ENCODE measurements around the gene SPNS3. TPM values are rescaled to one million over a fixed set of nuclear protein-coding genes. Genes with fewer than 3 reads are reported as not detected.

SPNS3 gene
- total RNA-seq, 4 donors from 2014 or later = 0.47 to 1.0 TPM; not detected in 2

GRCh38 chr17:4504188-4504587, 70.4 kb downstream of the SPNS3 start:
- TF ChIP-seq CTCF (IDR thresholded peaks at IDR 0.05) = no peak
- ATAC-seq (ENCODE audit: low FRiP score) = no peak
- DNase-seq (ENCODE audit: low spot score) = no peak

GRCh38 chr17:4505187-4505586, 71.4 kb downstream of the SPNS3 start:
- DNase-seq (ENCODE audit: low spot score) (no peak), ATAC-seq (ENCODE audit: low FRiP score) (no peak)
- TF ChIP-seq CTCF (IDR thresholded peaks at IDR 0.05) = no peak

GRCh38 chr17:4506175-4506813, 72.6 kb downstream of the SPNS3 start:
- DNase-seq (ENCODE audit: low spot score) (no peak), ATAC-seq (ENCODE audit: low FRiP score) (no peak)

DNA sequence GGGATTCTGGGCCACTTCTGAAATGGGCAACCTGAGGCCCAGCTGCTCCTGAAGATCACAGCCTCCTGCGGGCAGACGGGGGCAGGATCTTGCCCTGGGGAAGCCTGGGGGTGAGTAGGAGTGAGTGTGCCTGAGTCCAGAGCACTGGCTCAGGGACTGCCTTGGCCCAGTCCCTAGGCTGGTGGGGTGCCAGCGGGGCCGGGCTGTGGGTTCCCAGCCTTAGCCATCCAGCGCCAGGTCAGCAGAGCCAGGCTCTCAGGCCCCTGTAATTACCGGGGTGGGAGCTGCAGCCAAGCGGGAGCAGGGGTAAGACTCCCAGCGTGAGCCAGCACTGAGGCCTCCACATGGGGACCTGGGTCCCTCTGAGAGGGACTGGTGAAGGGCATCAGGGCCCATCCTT, 73.2 kb downstream of the SPNS3 start:
- DNase-seq (ENCODE audit: low spot score) (no peak), ATAC-seq (ENCODE audit: low FRiP score) (no peak)
- no peak for TF ChIP-seq CTCF (IDR thresholded peaks at IDR 0.05)

More at GRCh38 chr17:4506175-4506813, 72.6 kb downstream of the SPNS3 start:
- no peak for TF ChIP-seq CTCF (IDR thresholded peaks at IDR 0.05)

GRCh38 chr17:4507361-4508111, 73.8 kb downstream of the SPNS3 start:
- no peak for ATAC-seq (ENCODE audit: low FRiP score)
- DNase-seq (ENCODE audit: low spot score) = no peak
- TF ChIP-seq CTCF (IDR thresholded peaks at IDR 0.05) = no peak

- ATAC-seq (ENCODE audit: low FRiP score) (no peak), DNase-seq (ENCODE audit: low spot score) (no peak)
- no peak for TF ChIP-seq CTCF (IDR thresholded peaks at IDR 0.05)
These were observed 74.5 kb downstream of the SPNS3 start for GRCh38 chr17:4508207-4508606.

GRCh38 chr17:4509401-4509800, 75.7 kb downstream of the SPNS3 start:
- no peak for ATAC-seq (ENCODE audit: low FRiP score)
- TF ChIP-seq CTCF (IDR thresholded peaks at IDR 0.05) = no peak
- no peak for DNase-seq (ENCODE audit: low spot score)

All from omental fat pad (tissue), 4 donors.